Medulla oblongata (tissue), 1 donor: Measurements from ENCODE around the gene DDI1.
A peak's percentile ranks its signal among the peaks of the same experiment; 100 is the strongest.
"Not testable (repeated sequence)": the region's sequence is repeated elsewhere in the genome, so short reads cannot be mapped to it uniquely, and the experiment has no call there.

ENCODE experiments used
- DNase-seq: peaks from one replicate; pipeline ENCODE4 v3.0.0-alpha.2; 2015; ENCODE audit errors: extremely low spot score

The DDI1 gene

DNA sequence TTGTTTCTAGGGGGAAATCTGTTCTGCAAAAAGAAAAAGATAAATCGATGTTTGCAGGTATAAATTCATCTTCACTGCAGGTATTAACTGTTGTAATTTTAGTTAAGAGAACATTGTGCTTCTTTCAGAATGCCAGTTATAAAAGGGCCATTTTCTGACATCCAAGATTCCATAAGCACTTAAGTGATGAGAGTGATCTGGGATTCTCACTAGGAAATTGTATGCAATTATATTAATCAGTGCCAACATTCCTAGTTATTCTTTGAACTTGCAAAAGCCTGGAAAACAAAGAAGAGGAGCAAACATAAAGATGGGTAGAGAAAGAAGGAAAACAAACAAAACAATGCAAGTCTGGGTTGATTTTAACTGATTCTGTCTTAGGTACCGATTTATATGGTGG lies 5.4 kb downstream of the DDI1 start:
- DNase-seq, result no peak

DNA sequence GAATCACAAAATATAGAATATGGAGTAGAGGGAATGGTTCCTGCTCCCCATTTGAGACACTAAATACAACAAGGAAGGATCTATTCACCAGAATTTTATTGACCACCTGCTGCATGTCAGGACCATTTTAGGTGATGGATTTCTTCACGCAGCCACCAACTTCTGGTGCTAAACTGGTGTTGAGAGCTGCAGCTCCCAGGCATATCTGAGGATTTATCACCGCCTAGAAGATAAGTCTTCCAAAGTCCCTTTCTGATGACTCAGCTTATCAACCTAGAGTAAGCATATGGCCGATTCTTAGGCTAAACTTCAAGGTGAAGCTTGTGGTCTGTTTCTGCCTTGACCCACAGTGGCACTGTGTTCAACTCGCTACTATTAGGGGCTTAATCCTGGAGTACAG lies 6.7 kb downstream of the DDI1 start:
- DNase-seq, result no peak

DNA sequence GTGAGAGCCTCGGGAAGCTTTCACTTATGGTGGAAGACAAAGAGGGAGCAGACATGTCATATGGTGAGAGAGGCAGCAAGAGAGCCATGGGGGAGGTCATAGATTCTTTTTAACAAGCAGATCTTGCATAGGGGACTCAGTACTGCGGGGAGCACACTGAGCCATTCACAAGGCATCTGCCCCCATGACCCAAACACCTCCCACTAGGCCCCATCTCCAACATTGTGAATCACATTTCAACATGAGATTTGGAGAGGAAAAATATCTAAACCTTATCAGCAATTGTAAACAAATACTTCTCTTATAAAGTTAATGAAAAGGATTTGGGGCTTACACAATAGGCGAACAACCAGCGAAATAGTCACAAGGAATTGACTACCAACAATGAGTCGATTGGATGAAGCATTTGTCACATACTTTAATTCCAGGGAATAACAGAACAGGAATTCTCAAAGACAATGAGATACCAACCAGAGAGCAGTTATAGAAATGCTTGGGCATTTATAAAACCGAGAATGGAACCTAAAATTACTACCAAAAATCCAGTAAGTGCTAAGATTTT lies 7.3 kb downstream of the DDI1 start:
- DNase-seq, result no peak

DNA sequence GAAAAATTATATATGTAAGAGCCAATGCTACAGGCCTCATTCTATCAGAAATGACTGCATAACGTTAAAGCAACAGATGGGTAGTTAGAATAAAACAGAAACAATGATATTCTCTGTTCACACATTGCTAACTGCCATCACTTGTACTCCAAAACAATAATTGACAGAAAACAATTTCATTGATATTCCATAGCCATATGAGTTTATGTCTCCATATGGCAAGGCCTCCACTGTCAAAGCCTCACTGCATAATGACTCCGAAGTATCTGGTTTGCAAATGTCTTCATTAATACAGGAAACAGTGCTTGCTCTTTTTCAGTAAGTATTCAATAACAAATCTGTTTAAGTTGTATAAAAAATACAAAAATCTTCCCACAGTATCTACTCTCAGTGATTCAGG lies 9.9 kb downstream of the DDI1 start:
- no peak for DNase-seq

DNA sequence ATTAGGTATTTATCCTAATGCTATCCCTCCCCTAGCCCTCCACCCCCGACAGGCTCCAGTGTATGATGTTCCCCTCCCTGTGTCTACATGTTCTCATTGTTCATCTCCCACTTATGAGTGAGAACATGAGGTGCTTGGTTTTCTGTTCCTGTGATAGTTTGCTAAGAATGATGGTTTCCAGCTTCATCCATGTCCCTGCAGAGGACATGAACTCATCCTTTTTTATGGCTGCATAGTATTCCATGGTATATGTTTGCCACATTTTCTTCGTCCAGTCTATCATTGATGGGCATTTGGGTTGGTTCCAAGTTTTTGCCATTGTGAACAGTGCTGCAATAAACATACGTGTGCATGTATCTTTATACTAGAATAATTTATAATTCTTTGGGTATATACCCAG lies 10.4 kb downstream of the DDI1 start:
- DNase-seq, result not testable (repeated sequence)

DNA sequence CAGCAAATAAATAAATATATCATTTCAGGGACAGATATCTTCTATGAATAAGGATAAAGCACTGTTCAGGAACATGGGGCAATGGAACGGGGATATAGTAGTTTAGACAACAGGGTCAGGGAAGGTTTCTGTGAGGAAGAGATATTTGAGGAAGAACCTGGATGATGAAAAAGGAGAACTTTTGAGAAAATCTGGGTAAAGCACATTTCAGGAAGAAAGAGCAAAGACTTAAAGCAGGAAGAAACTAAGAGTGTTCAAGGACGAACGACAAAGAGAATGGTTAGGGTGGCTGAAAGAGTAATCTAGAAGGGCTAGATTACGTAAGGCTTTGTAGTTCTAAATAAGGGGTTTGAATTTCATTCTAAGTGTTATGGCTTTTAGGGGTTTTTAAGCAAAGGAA lies 12.7 kb downstream of the DDI1 start:
- no peak for DNase-seq

DNA sequence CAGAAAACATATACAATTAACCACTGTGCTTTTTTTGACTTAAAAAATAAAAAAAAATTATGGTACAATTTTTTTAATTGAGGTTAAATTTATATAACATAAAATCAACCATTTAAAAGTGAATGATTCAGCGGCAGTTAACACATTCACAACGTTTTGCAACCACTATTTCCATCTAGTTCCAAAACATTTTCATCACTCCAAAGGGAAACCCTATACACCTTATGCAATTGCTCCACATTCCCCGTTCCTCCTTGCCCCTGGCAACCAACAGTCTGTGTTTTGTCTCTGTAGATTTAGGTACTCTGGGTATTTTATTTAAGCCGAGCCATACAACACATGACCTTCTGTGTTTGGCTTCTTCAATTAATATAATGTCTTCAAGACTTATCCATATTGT lies 15.3 kb downstream of the DDI1 start:
- no peak for DNase-seq

DNA sequence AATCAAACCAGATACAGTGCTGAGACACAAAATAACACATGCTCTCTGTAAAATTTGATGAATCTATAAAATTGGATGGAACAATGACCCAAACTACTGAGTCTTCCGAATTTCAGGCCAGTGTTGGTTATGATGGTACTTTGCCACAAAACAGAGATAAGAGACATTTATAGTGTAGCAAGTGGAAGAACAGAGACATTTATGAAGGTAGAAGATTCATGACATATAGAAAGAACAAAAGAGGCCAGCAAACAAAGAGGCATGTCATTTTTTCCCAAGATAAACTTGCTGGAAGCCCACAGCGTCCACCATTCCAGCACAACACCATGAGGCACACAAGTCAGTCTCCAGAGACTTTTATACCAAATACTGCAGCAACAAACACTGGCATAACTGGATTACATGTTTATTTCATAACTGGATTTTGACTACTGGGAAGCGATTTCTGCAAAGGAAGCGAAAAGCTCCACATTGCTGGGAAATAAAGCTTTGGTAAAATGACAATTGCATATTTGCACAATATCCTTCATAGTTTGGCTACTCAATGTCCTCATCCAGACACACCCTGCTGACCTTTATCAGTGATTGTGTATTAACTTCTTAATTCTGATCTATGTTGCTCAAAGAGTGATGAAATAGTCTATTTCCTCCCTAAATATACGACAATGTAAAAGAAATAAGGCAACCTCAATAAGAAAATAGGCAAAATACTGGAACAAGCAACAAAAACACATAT lies 17.5 kb downstream of the DDI1 start:
- no peak for DNase-seq

DNA sequence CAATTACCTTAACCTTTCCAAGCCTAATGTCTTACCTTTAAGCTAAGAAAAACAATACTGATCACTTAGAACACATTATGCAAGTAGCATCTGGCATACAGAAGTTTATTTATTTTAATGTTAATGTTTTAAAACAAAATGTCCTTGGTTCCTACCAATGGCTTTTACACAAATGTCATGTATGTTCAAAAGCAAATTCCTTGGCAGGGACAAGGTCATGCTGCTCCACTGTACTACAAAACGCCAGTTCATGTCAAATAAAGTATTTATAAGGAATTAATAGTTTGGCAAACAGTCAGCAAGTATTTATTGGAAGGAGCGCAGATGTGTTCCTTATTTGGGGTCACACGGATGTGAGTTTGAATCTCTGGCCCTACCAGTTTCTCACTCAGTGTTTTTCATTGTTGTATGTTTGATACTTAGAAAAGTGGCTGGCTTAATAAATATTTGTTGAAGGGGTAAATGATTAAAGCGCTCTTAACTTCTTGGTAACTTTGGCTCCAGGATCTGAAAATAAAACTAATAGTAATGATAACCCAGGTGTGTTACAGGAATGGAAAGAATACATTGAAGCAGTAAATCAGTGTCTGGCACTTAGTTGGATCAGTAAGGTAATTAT lies 18.6 kb downstream of the DDI1 start:
- no peak for DNase-seq

DNA sequence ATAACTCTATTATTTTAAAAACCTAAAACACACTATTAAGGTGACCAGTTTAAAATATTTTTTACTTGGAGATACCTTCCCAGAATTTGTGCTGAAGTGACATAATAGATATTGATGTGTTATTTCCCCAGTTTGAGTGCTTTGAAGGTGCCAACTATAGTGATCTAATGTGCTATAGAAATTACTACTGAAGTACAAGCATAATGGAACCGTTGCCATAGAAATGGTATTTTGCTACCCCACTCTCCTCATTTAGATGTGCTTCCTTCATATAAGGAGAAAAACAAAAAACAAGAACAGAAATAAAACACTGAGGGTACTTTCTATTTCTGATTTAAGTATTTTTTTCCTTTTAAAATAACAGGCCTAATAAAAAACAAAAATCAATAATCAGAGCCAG lies 19.2 kb downstream of the DDI1 start:
- DNase-seq, result no peak

DNA sequence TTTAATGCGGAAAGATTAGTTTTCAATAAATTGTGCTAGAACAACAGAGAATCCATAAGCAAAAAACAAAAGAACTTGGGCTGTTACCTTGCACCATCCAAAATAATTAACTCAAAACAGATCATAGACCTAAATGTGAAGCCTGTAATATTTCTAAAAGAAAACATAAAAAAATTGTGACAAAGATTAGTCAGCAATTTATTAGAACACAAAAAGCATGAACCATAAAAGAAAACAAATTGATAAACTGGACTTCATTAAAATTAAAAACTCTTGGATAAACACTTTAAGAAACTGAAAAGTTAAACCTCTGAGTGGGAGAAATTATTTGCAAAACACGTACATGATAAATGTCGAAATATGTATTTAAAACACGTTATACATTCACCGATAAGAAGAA lies 21.5 kb downstream of the DDI1 start:
- no peak for DNase-seq

DNA sequence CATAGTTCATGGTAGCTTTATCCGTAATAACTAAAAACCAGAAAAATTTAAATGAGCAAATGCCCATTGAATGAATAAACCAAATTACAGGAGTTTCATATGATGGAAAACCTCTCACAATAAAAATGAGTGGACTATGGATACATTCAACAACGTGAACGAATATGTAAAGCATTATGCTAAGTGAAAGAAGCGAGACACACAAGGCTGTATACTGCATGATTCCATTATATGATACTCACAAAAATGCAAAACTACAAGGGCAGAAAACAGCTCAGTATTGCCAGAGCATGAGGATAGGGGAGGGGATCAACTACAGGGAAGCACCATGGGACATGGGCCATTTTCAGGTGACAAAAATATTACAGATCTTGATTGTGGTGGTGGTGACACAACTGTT lies 22.2 kb downstream of the DDI1 start:
- no peak for DNase-seq

DNA sequence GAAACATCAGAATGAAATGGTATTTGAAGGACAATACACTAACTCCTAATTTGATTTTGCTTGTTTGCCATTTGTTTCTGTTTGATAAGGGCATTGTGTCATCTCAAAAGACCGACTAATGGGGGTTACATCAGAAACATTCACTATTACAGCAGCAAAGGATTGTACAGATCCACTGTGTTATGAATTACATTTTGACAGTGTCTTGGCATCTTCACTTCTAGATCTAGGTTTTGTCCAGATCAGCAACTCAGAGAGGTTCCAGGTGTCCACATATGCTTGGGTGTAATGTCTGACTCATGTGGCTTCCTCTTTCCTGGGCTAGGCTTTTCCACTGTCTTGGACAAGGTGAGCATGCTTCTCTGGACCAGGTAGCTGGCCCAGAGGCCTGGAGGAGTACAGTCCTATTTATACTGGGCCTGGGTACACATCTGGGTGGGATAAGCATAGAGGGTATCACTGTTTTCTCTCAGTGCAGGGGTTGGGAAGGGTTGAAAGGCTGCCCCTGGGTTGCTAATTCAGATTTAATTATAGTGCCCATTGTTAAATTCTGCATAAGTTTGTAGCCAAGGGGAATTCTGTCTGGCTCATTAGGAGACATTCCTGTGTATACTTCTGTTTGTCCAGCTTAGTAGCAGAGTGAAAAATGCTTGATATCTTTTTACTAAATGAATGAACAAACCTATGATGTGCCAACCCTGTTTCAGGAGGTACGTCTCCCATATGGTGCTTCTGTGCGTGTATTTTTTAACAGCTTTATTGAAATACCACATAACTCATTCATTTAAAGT lies 23.8 kb downstream of the DDI1 start:
- DNase-seq, result no peak

DNA sequence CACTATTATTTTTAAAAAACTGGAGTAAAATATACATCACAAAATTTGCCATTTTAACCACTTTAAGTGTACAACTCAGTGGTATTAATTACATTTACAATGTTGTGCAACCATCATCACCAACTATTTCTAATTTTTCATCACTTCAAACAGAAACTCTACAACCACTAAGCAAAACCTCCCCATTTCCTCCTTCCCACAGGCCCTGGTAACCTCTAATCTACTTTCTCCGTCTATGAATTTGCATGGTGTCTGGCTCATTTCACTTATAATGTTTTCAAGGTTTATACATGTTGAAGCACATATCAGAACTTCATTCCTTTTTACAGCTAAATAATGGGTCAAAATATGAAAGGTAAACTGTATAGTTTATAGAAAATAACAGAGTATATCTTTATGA lies 24.4 kb downstream of the DDI1 start:
- no peak for DNase-seq

DNA sequence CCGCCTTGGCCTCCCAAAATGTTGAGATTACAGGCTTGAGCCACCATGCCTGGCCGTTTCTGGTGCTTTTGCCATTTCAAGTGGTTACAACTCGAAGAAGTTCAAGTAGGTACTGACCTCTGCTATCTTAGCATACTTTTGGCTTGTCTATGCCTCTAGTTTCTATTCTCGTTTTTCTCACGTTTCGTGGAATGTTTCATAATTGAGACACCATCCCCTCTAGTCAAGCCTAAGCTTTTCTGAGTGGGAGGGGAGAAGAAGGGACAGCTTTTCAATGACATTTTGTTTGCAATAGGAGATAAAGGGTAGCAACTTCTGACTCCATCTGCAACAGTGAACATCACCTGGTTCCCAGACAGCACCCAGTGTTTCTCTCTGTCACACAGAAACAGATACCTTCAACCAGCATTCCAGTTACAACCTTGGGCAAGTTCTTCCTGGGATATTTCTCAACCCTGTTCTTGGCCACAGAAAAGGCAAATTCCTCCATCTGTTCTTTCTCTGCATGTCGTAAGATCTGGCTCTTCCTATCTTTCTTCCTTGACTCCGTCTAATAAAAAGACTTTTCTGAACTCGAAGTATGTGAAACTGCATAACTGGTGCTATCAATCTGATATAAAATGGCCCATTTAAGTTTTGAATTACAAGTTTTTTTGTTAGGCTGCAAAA lies 25.5 kb downstream of the DDI1 start:
- DNase-seq, result no peak

DNA sequence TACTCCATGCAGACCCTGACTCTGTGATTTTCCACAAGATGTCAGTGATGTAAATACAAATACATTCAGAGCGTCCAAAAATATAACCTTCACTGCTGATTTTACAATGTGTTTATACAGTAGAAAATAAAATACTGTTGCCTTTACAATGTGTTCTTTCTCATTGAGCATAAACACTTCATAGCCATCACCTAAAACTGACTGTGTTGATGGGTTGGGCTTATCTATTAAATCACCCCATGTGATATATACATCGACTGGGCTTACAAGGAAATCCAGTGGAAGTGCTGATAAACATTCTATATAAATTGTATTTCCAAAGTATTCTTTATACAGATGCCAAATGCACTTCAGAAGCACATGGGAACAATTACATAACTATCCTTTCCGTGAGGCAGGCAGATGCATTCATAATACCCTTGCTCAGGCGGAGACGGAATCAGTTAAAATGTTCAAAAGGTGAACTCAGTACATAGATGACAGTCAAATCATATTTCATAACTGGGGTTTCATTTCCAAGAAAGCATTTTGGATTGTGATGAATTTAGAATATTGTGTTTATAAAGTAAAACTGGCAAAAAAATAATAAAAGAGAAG lies 27.7 kb downstream of the DDI1 start:
- no peak for DNase-seq

DNA sequence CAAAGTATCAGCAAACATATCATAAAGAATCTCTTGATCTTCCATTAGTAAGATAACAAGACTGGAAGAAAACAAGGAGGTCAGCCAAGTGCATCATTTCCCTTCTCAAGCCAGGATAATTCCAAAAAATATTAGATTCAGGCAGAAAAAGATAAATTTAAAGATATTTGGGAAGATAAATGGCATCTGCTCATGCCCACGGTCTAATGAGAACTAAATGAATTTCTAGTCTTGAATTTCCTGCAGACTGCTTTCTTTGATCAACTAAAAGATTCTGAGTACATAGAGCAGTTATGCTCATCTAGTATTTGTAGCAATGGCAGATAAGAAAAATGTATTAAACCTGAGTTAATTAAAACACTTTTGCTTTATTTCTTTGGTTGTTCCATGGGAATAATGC lies 31.1 kb downstream of the DDI1 start:
- DNase-seq, result no peak

DNA sequence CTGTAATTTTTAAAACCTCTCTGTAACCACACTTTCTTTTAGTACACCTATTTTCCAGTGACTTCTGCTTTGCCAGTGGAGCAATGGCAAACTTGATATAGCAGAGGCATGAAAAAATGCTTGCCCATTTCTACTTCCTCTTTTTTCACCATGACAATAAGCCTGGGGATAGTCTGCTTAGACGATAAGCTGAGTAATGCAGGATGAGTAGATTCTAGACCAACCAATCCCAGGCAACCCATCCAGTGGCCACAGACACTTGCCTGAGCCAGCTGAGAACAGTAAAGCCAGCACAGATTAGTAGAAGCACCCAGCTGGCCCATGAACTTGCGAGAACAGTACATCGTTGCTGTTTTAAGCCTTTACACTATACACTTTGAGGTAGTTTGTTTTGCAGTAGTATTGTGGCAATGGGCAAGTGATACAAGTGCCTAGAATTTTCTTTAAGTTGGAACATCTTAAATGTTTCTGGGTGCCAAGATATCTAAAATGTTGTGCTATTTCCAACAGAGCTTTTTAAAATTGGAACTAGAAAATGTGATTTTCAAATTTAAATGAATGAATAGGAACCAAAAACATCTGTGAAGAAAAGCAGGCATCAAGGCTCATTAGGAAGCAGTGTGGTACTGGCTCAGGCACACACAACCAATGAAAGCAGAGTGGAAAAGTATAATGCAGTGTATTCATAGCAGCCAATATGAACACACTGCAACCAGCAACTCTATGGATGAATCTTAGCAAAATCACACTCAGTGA lies 37.7 kb downstream of the DDI1 start:
- DNase-seq, result peak; percentile 40

DNA sequence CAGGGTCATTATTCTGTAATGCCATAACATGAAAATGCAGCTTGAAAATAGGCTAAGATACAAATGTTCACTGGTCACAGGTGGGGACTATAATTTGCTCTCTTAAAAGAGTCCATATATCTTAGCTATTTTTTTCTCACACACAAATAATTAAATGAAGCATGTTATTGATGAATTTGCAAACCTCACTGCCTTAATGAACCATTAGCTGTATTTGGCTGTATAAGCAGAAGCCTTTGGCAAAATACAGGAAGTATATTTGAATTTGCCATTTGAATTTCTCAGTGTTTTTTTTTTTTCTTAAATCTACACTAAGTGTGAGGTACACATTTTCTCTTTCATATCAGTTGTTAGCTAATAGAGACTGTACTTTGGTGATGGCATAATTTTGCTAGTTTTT lies 38.7 kb downstream of the DDI1 start:
- no peak for DNase-seq

DNA sequence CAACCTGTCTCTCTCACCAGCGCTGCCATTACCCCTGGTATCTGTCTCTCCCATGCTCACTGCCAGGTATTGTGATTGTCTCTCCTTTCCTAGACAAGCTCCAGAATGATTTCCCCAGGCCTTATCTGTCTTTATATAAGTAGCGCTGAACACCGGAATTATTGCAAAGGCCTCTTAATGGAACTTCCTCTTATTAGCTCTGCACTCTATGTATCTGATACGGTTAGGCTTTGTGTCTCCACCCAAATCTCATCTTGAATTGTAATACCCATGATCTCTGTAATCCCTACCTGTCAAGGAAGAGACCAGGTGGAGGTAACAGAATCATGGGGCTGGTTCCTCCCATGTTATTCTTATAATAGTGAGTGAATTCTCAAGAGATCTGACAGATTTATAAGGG lies 39.3 kb downstream of the DDI1 start:
- DNase-seq, result no peak

DNA sequence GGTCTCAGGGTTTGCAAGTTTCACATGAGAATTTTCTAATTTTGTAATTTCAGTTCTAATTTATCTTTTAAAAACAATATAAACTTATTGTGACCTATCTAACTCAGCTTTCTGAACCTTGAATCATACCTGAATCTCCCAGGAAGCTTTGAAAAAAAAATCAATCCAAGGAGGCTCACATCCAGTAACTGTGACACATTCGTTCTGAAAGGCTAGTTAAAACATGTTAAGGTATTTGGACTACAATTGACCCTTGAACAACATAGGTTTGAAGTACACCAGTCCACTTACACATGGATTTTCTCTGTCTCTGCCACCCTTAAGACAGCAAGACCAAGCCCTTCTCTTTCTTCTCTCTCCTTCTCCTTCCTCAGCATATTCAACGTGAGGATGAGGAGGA lies 40.0 kb downstream of the DDI1 start:
- DNase-seq, result no peak
